ENCODE measurements around the gene DNASE2B. TPM values are rescaled to one million over a fixed set of nuclear protein-coding genes. Genes with fewer than 3 reads are reported as not detected.
A peak's percentile ranks its signal among the peaks of the same experiment; 100 is the strongest.
"Not testable (repeated sequence)": the region's sequence is repeated elsewhere in the genome, so short reads cannot be mapped to it uniquely, and the experiment has no call there.

DNASE2B gene
- polyA plus RNA-seq, 5 donors = 0.09 to 0.11 TPM; not detected in 3

- DNase-seq = no peak
These were observed 14.1 kb downstream of the DNASE2B start for GRCh38 chr1:84412316-84412942.

GRCh38 chr1:84415396-84415795 is 17.1 kb downstream of the DNASE2B start:
- no peak for DNase-seq

- DNase-seq = no peak
These were observed 24.6 kb downstream of the DNASE2B start for GRCh38 chr1:84422909-84423308.

GRCh38 chr1:84424513-84425149 is 26.3 kb downstream of the DNASE2B start:
- no peak for DNase-seq

GRCh38 chr1:84425150-84425896 is 27.0 kb downstream of the DNASE2B start:
- DNase-seq = no peak

- no peak for DNase-seq
These were observed 28.1 kb downstream of the DNASE2B start for GRCh38 chr1:84426376-84426775.

GRCh38 chr1:84427250-84428188 is 29.2 kb downstream of the DNASE2B start:
- DNase-seq = no peak

GRCh38 chr1:84428235-84428634 is 30.0 kb downstream of the DNASE2B start:
- no peak for DNase-seq

- DNase-seq = no peak
These were observed 30.9 kb downstream of the DNASE2B start for GRCh38 chr1:84429231-84429630.

GRCh38 chr1:84430546-84430945 is 32.3 kb downstream of the DNASE2B start:
- DNase-seq = no peak

- peak; percentile 42 to 55 for DNase-seq
These were observed 35.2 kb downstream of the DNASE2B start for GRCh38 chr1:84433258-84434080.

- DNase-seq = no peak
These were observed 35.9 kb downstream of the DNASE2B start for GRCh38 chr1:84434081-84434769.

- DNase-seq = no peak
These were observed 36.7 kb downstream of the DNASE2B start for GRCh38 chr1:84434801-84435549.

- DNase-seq = no peak
These were observed 38.8 kb downstream of the DNASE2B start for GRCh38 chr1:84436876-84437655.

- peak; percentile 24 to 35 for DNase-seq
These were observed 44.0 kb downstream of the DNASE2B start for GRCh38 chr1:84442256-84442655.

GRCh38 chr1:84442747-84443646 is 44.7 kb downstream of the DNASE2B start:
- DNase-seq = not testable (repeated sequence)

GRCh38 chr1:84448704-84449103 is 50.4 kb downstream of the DNASE2B start:
- not testable (repeated sequence) for DNase-seq

- no peak for DNase-seq
These were observed 52.6 kb downstream of the DNASE2B start for GRCh38 chr1:84450910-84451309.

Data from right lung (tissue), 5 donors.